ES-I3 (cell line): ENCODE measurements around the gene ITGB1BP1.

Experiments used
- H3K36me3 ChIP-seq: 2 replicates; pipeline ENCODE4 v1.6.1; 2013; ENCODE audit warnings: mild to moderate bottlenecking, low read length, control low read depth, moderate library complexity; ENCODE audit not compliant: insufficient read depth
- H3K4me1 ChIP-seq: 2 replicates; pipeline ENCODE4 v1.6.1; 2013; ENCODE audit warnings: mild to moderate bottlenecking, control low read depth, low read length; ENCODE audit not compliant: insufficient read depth
- H3K9ac ChIP-seq: 2 replicates; pipeline ENCODE4 v1.6.1; 2013; ENCODE audit warnings: low read depth, mild to moderate bottlenecking, low read length, moderate library complexity
- H3K9me3 ChIP-seq: 2 replicates; pipeline ENCODE4 v1.6.1; 2013; ENCODE audit warnings: mild to moderate bottlenecking, low read length, moderate library complexity; ENCODE audit not compliant: control insufficient read depth, insufficient read depth

Gene ITGB1BP1

GRCh38 chr2:9364791-9365497, 58.4 kb downstream of the ITGB1BP1 start:
- Histone ChIP-seq H3K9ac (no peak overlapping the region), H3K4me1 (no peaks in the 10 kb centered on the region), H3K36me3 (peaks cover 8% of the 10 kb centered on the region), H3K9me3 (no peaks in the 10 kb centered on the region)

GRCh38 chr2:9364373-9364772, 59.0 kb downstream of the ITGB1BP1 start:
- no peaks in the 10 kb centered on the region for H3K4me1 ChIP-seq
- no peaks in the 10 kb centered on the region for H3K9me3 ChIP-seq
- peaks cover 8% of the 10 kb centered on the region for H3K36me3 ChIP-seq
- no peak overlapping the region for H3K9ac ChIP-seq

- Histone ChIP-seq H3K9me3 (no peaks in the 10 kb centered on the region), H3K9ac (no peak overlapping the region), H3K36me3 (peaks cover 8% of the 10 kb centered on the region), H3K4me1 (peaks cover 11% of the 10 kb centered on the region)
Measured at GRCh38 chr2:9360701-9361100, 62.6 kb downstream of the ITGB1BP1 start.

GRCh38 chr2:9360110-9360509, 63.2 kb downstream of the ITGB1BP1 start:
- Histone ChIP-seq H3K9me3 (no peaks in the 10 kb centered on the region), H3K4me1 (peaks cover 17% of the 10 kb centered on the region), H3K9ac (no peak overlapping the region), H3K36me3 (peaks cover 8% of the 10 kb centered on the region)

- H3K4me1 ChIP-seq: peaks cover 19% of the 10 kb centered on the region
- H3K36me3 ChIP-seq: peaks cover 8% of the 10 kb centered on the region
- no peaks in the 10 kb centered on the region for H3K9me3 ChIP-seq
- H3K9ac ChIP-seq: no peak overlapping the region
Measured at GRCh38 chr2:9359463-9359862, 63.9 kb downstream of the ITGB1BP1 start.

- Histone ChIP-seq H3K9me3 (no peaks in the 10 kb centered on the region), H3K9ac (no peak overlapping the region), H3K4me1 (peaks cover 19% of the 10 kb centered on the region), H3K36me3 (peaks cover 8% of the 10 kb centered on the region)
Measured at GRCh38 chr2:9358846-9359245, 64.5 kb downstream of the ITGB1BP1 start.

GRCh38 chr2:9356261-9356660, 67.1 kb downstream of the ITGB1BP1 start:
- H3K9me3 ChIP-seq: no peaks in the 10 kb centered on the region
- no peak overlapping the region for H3K9ac ChIP-seq
- peaks cover 19% of the 10 kb centered on the region for H3K4me1 ChIP-seq
- H3K36me3 ChIP-seq: 0 out of 2 replicates have a peak, but pooled peaks cover 5% of the 10 kb centered on the region

- no peaks in the 10 kb centered on the region for H3K9me3 ChIP-seq
- H3K4me1 ChIP-seq: peaks cover 19% of the 10 kb centered on the region
- no peak overlapping the region for H3K9ac ChIP-seq
- H3K36me3 ChIP-seq: 0 out of 2 replicates have a peak, but pooled peaks cover 5% of the 10 kb centered on the region
Measured at GRCh38 chr2:9355716-9356115, 67.6 kb downstream of the ITGB1BP1 start.

GRCh38 chr2:9355270-9355669, 68.1 kb downstream of the ITGB1BP1 start:
- Histone ChIP-seq H3K4me1 (peaks cover 19% of the 10 kb centered on the region), H3K36me3 (0 out of 2 replicates have a peak, but pooled peaks cover 3% of the 10 kb centered on the region), H3K9me3 (no peaks in the 10 kb centered on the region), H3K9ac (no peak overlapping the region)

GRCh38 chr2:9354318-9354717, 69.0 kb downstream of the ITGB1BP1 start:
- Histone ChIP-seq H3K9me3 (no peaks in the 10 kb centered on the region), H3K4me1 (peaks cover 19% of the 10 kb centered on the region), H3K36me3 (no peaks in the 10 kb centered on the region), H3K9ac (no peak overlapping the region)
